HFFc6 (cell line): Measurements from ENCODE around the gene SMARCB1. TPM values are rescaled to one million over a fixed set of nuclear protein-coding genes. Genes with fewer than 3 reads are reported as not detected.
A peak's percentile ranks its signal among the peaks of the same experiment; 100 is the strongest.

ENCODE experiments used
- DNase-seq: peaks from one replicate; pipeline ENCODE4 v3.0.0-alpha.2; 2018
- H3K27ac Mint-ChIP-seq: 2 replicates; pipeline ENCODE4 v1.8.0; 2020; ENCODE audit warnings: mild to moderate bottlenecking, mixed read lengths
- H3K27me3 Mint-ChIP-seq: 2 replicates; pipeline ENCODE4 v1.8.0; 2021; ENCODE audit warnings: mild to moderate bottlenecking, moderate library complexity, mixed read lengths; ENCODE audit not compliant: insufficient read depth
- H3K36me3 Mint-ChIP-seq: 2 replicates; pipeline ENCODE4 v1.8.0; 2021; ENCODE audit warnings: low read depth, mixed read lengths
- H3K4me1 Mint-ChIP-seq: 2 replicates; pipeline ENCODE4 v1.8.0; 2020; ENCODE audit warnings: low read depth, mixed read lengths
- H3K4me3 Mint-ChIP-seq: 2 replicates; pipeline ENCODE4 v1.8.0; 2020; ENCODE audit warnings: mild to moderate bottlenecking, moderate library complexity, mixed read lengths
- H3K9me3 Mint-ChIP-seq: 2 replicates; pipeline ENCODE4 v1.8.0; 2020; ENCODE audit warnings: mild to moderate bottlenecking, mixed read lengths
- total RNA-seq, 6 experiments: library from RNA; stranded (reverse); fragmentation: NEBNext Ultra II Directional; extraction: Animal tissue kit (Norgen Biotek cat#: 25700); gene quantifications; 2 replicates in 1 of 6; 3 replicates in 5 of 6; pipeline ENCODE4 v1.2.3, GENCODE V29; 2021
- TF ChIP-seq, protein P1 (sequence below): fragments of 200-600 bp; sonication (generic); IDR thresholded peaks from 2 replicates; pipeline ENCODE4 v1.5.0; 2021; ENCODE audit warnings: antibody characterized with exemption, mild to moderate bottlenecking

SMARCB1 gene
- total RNA-seq, 6 experiments from 2014 or later = 91.5 to 101 (median 97.3) TPM

DNA sequence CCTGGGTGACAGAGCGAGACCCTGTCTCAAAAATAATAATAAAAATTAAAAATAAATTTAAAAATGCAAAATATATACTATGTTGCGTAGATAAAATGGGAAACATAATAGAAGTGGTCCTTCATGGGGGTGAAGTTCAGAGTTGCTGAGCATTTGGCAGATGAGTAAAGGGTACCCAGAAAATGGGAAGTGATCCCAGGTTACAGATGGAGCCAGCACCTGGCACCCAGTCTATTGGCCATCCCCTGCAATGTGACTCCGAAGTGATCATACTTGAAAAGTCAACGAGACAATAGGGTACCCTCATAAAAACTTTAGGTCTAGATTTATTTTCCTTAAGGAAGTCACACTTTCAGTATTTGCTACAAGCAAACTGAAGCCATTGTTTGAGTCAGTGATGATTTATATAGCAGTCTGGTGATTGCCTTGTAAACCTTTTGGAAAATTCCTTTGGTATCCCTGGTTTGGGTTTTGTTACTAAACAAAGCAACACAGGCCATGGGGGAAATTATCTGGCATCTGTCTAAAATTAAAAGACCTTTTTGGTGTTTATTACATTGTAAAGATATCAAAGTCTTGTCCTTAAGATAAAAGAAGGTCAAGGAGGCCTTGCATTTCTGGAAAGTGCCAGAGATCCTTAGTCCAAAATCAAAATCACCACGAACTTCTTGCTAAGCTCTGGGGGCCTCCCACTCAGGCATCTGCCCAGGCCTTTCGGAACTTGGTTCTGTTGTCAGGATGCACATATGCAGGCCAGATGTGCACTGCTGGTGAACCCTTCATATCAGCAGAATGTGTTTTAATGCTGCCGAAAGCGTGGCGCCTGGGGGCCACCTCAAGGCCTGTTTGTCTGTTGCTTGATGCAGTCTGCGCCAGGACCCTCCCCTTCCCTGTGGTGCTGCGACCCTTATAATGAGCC, 4.3 kb downstream of the SMARCB1 start:
- Mint-ChIP-seq H3K4me3 (peak overlapping the region; percentile 58), H3K9me3 (no peaks in the 10 kb centered on the region), H3K27me3 (no peaks in the 10 kb centered on the region; the same call in 1 of the 2 replicates), H3K4me1 (peaks cover 56% of the 10 kb centered on the region), H3K36me3 (peaks cover 19% of the 10 kb centered on the region), H3K27ac (peak overlapping the region; percentile 79)
- DNase-seq = peak; percentile 49
- TF ChIP-seq, protein P1, sequence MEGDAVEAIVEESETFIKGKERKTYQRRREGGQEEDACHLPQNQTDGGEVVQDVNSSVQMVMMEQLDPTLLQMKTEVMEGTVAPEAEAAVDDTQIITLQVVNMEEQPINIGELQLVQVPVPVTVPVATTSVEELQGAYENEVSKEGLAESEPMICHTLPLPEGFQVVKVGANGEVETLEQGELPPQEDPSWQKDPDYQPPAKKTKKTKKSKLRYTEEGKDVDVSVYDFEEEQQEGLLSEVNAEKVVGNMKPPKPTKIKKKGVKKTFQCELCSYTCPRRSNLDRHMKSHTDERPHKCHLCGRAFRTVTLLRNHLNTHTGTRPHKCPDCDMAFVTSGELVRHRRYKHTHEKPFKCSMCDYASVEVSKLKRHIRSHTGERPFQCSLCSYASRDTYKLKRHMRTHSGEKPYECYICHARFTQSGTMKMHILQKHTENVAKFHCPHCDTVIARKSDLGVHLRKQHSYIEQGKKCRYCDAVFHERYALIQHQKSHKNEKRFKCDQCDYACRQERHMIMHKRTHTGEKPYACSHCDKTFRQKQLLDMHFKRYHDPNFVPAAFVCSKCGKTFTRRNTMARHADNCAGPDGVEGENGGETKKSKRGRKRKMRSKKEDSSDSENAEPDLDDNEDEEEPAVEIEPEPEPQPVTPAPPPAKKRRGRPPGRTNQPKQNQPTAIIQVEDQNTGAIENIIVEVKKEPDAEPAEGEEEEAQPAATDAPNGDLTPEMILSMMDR = no peak

DNA sequence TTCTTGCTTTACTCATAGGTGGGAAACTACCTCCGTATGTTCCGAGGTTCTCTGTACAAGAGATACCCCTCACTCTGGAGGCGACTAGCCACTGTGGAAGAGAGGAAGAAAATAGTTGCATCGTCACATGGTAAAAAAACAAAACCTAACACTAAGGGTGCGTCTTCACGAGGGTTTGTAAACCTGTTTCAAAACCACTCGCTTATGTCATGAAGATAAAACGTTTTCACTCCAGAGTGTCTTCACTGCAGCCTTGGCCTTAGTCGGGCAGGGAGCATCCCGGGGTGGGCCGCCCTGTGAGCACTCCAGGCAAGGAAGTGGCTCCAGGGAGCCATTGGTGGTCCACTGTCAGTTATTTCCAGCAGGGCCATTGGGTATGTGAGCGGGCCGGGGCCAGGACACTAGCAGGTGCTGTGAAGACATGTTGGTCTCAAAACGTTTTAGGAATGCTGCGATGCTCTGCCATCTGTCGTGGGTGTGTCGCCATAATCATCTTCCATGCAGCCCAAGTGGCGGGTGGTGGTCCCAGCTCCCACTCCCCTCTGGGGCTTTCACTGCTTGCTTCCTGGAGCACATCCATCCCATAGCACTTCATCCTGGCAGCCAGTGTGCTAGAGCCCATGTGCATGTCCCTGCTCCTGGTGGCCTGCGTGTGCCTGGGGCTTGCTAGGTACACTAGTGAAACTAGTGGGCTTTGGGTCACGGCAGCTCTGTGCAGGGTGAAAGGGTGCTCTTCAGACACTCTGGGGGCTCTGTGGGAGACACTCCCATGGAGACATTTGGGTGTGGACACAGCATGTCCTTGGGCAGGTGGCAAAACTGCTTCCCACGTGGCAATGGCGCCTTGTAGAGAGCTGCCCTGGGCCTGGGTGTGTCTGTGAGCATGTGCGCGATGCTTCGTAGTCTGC, 5.2 kb downstream of the SMARCB1 start:
- Mint-ChIP-seq H3K27me3 (no peaks in the 10 kb centered on the region; the same call in 1 of the 2 replicates), H3K4me3 (peak overlapping the region; percentile 58), H3K27ac (peak overlapping the region; percentile 79), H3K4me1 (peaks cover 49% of the 10 kb centered on the region), H3K9me3 (no peaks in the 10 kb centered on the region), H3K36me3 (peaks cover 27% of the 10 kb centered on the region)
- DNase-seq = no peak
- TF ChIP-seq, protein P1 = no peak

DNA sequence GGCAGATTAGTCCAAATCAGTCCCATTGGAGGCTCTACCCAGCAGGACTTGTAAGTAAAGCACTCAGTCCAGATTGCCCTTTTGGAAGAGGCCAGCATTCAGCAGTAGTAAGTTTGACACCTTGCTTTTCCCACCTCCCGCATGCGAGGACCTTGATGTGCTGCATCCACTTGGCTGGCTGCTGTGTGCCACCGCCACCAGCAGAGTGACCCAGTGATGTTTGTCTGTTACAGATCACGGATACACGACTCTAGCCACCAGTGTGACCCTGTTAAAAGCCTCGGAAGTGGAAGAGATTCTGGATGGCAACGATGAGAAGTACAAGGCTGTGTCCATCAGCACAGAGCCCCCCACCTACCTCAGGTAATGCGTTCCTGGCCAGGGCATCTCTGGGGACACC, 6.6 kb downstream of the SMARCB1 start:
- peaks cover 27% of the 10 kb centered on the region for H3K36me3 Mint-ChIP-seq
- no peaks in the 10 kb centered on the region for H3K9me3 Mint-ChIP-seq
- H3K27me3 Mint-ChIP-seq = no peaks in the 10 kb centered on the region; the same call in 1 of the 2 replicates
- peaks cover 41% of the 10 kb centered on the region for H3K4me1 Mint-ChIP-seq
- peak overlapping the region; percentile 54; the same call in 1 of the 2 replicates for H3K27ac Mint-ChIP-seq
- no peak overlapping the region for H3K4me3 Mint-ChIP-seq
- TF ChIP-seq, protein P1 = no peak
- DNase-seq = no peak

DNA sequence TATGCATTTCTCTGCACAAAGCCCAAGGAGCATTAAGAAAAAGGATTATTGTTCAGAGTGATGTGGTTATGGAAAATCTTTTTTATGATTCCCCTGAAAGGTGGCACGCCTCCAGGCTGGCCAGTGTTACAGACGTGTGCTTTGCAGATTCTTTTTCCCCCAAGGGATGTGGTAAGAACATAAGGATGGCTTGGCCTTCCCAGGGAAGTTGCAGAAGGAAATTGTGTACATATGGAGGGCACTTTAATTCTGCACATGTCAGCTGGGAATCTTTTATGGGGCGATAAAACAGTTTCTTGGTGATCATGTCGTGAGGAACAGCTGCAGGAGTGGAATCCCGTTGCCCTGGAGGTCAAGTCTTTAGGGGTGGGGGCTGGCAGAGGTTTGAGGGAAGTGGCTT, 9.7 kb downstream of the SMARCB1 start:
- TF ChIP-seq, protein P1 = no peak
- Mint-ChIP-seq H3K27ac (no peak overlapping the region; the same call in 1 of the 2 replicates), H3K4me1 (peaks cover 19% of the 10 kb centered on the region), H3K9me3 (no peaks in the 10 kb centered on the region), H3K36me3 (peaks cover 39% of the 10 kb centered on the region), H3K27me3 (peaks cover 1% of the 10 kb centered on the region; the same call in 1 of the 2 replicates), H3K4me3 (no peak overlapping the region)
- no peak for DNase-seq
